Measurements from ENCODE around the gene BLOC1S5. TPM values are rescaled to one million over a fixed set of nuclear protein-coding genes. Genes with fewer than 3 reads are reported as not detected.
A peak's percentile ranks its signal among the peaks of the same experiment; 100 is the strongest.
"Not testable (repeated sequence)": the region's sequence is repeated elsewhere in the genome, so short reads cannot be mapped to it uniquely, and the experiment has no call there.

BLOC1S5 gene
- total RNA-seq, 1 experiment from 2014 or later, result 11.2 TPM

- DNase-seq (ENCODE audit: extremely low read depth, low read depth), result no peak
These were observed 16.5 kb downstream of the BLOC1S5 start for GRCh38 chr6:8047541-8048292.

DNA sequence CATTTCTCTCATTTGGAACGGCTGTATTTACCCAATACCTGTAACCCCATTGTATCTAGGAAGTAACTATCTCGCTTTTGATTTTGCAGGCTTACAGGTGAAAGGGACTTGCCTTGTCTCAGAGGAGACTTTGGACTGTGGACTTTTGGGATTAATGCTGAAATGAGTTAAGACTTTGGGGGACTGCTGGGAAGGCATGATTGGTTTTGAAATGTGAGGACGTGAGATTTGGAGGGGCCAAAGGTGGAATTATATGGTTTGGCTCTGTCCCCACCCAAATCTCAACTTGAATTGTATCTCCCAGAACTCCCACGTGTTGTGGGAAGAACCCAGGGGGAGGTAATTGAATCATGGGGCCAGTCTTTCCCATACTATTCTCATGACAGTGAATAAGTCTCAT, 18.4 kb downstream of the BLOC1S5 start:
- not testable (repeated sequence) for DNase-seq (ENCODE audit: extremely low read depth, low read depth)

- DNase-seq (ENCODE audit: extremely low read depth, low read depth), result no peak
These were observed 21.0 kb downstream of the BLOC1S5 start for GRCh38 chr6:8043221-8043620.

DNA sequence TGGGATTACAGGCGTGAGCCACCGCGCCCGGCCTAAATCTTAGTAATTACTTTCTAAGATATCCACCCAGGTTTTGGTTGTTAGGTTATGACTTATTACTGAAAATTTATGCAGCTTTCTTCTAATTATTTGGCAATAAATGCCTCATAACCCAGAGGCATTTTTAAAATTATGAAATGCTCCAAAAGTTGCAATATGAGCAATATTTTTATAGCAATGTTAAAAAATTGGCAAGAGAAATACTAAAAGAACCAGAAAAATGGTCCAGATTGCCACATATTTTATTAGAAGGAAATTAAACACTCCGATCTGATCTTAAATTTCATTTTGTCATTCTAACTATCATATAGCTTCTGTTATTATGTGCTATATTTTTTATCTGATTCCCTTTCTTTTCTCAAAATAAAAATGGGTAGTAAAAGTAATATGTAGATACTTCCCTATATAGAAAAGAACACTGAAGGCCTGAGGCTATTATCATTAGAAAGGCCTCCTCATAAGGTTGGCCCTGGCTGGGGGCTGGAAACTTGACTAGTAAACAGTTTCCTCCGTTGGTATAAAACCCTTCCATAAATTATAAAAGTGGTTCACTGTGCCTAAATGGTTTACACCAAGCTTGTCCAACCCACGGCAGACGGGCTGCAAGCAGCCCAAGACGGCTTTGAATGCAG, 22.1 kb downstream of the BLOC1S5 start:
- DNase-seq (ENCODE audit: extremely low read depth, low read depth), result no peak

DNA sequence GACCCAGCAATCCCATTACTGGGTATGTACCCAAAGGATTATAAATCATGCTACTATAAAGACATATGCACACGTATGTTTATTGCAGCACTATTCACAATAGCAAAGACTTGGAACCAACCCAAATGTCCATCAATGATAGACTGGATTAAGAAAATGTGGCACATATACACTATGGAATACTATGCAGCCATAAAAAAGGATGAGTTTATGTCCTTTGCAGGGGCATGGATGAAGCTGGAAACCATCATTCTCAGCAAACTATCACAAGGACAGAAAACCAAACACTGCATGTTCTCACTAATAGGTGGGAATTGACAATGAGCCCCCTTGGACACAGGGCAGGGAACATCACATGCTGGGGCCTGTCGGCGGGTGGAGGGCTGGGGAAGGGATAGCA, 30.1 kb downstream of the BLOC1S5 start:
- DNase-seq (ENCODE audit: extremely low read depth, low read depth), result not testable (repeated sequence)

GRCh38 chr6:8030920-8031319, 33.3 kb downstream of the BLOC1S5 start:
- no peak for DNase-seq (ENCODE audit: extremely low read depth, low read depth)

GRCh38 chr6:8029243-8029870, 34.8 kb downstream of the BLOC1S5 start:
- no peak for DNase-seq (ENCODE audit: extremely low read depth, low read depth)

GRCh38 chr6:8027965-8028651, 36.1 kb downstream of the BLOC1S5 start:
- DNase-seq (ENCODE audit: extremely low read depth, low read depth), result no peak

DNA sequence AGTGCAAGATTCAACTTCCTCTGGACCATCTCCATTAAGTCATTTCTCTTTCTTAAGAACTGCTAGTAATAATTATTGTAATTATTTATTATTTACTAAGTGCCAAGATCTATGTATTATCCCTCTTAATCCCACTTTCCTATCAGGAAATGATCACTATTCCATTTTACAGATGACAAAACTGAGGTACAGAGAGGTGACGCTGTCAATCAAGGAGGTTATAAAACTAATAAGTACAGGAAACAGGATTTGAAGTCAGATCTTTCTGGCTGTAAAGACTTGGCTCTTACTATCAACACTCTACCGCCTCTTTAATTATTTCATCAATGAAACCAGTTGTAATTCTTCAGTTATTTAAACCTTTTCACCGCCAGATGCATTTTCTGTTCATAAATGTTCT, 37.4 kb downstream of the BLOC1S5 start:
- no peak for DNase-seq (ENCODE audit: extremely low read depth, low read depth)

- DNase-seq (ENCODE audit: extremely low read depth, low read depth), result no peak
These were observed 39.0 kb downstream of the BLOC1S5 start for GRCh38 chr6:8025191-8025590.

GRCh38 chr6:8023638-8024037, 40.6 kb downstream of the BLOC1S5 start:
- no peak for DNase-seq (ENCODE audit: extremely low read depth, low read depth)

DNA sequence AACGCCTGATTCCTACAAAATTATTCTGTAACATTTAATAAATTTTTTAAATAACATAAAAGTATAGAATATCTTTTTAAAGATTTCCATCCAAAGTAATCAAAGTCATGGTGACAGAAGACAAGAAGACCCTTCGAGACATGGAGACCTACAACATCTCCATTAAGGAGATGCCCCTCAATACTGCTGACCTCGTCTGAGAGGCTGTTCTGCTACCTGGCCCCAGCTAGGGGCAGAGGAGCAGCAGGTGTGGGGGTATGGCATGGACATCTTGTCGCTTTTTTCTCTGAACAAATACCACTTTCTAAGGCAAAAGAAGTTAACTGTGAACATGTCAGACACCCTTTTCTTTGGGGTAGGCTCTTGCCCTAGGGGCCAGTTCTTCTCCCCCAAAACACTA, 44.1 kb downstream of the BLOC1S5 start:
- no peak for DNase-seq (ENCODE audit: extremely low read depth, low read depth)

DNA sequence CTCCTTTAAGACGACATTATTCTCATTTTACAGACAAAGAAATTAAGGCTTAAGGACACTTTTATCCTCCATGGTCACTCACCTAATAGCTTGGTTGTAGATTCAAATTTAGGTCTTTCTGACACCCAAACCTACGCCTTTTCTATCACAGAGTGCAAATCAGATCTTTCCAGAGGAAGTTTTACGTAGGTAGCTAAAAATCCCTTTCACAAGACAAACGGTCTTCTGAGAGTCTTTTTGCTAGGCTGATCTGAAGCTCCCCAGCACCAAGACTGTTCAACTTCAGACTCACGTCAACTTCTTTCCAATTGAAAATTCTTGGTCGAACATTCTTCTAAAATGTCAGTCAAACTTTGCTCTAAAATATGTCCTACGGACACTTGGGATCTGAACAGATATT, 46.5 kb downstream of the BLOC1S5 start:
- DNase-seq (ENCODE audit: extremely low read depth, low read depth), result no peak

GRCh38 chr6:8017276-8017701, 46.9 kb downstream of the BLOC1S5 start:
- no peak for DNase-seq (ENCODE audit: extremely low read depth, low read depth)

GRCh38 chr6:8014947-8015346, 49.2 kb downstream of the BLOC1S5 start:
- DNase-seq (ENCODE audit: extremely low read depth, low read depth), result no peak

DNA sequence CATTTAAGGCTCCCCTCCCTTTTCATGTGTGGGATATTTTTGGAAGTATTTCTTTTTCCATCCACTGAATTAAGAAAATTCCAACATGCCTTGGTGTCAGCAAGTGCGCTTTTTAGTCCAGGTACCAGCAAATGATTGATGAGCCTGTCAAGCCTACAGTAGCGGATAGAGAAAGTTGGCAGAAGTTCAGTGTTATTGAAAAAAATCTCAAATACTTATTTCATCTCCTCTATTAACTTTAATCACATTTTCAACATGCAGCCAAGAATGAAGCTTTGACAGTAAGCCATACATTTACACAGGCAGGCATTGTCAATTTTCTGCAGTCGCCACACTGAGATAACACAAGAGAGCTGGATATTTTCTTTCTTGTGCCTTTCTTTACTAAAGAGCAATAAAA, 50.4 kb downstream of the BLOC1S5 start:
- DNase-seq (ENCODE audit: extremely low read depth, low read depth), result no peak

DNA sequence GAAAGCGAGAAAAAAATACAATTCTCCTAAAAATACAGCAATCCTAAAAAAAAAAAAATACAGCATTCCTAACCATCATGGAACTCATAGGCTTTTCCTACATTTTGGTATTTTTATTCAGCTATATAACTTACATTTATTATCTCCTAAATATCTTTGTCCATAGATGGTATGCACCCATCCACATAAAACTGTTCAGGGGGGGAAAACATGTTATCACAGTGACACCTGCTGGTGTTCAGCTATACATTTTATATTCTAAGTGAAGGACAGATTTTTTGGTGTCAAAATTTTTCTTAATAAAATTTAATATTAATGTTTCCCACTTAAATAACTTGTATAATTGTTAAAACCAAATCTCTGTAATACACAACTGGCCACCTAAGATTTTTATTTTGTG, 58.0 kb downstream of the BLOC1S5 start:
- DNase-seq (ENCODE audit: extremely low read depth, low read depth), result peak; percentile 30

DNA sequence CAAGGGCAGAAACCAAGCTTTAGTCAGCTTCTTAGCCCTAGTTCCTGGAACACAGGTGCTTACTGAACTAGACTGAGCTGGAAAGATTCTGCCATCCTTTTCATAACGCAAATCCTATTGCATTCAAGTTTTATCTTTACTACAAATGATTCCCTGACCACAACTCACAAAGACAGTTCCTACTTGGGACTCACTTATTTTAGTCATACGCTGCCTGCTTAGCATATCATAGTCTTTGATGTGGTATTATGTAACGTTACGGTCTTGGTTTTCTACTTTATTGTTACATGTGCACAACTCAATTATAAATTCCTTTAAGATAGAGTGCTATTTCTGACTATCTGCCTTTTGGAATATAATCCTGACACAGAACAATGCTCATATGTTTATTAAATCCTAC, 59.1 kb downstream of the BLOC1S5 start:
- no peak for DNase-seq (ENCODE audit: extremely low read depth, low read depth)

DNA sequence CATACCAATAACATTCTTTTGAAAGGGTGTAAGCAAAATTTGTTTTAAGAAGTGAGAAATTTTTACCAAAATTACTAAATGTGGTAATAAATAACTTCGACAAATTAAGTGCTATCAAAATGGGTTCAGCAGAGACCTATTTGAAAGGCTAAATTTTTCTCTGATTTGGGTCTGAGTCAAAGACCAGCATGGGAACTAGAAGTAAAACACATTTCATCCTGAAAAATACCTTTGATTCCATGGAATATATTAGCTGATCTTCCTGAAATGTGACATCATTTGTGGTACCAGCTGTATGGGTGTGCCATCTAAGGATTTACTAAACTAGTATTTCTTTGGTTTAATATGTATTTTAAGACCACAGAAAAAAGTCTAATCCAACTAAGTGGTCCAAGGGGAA, 63.6 kb downstream of the BLOC1S5 start:
- DNase-seq (ENCODE audit: extremely low read depth, low read depth), result no peak

- no peak for DNase-seq (ENCODE audit: extremely low read depth, low read depth)
These were observed 64.0 kb downstream of the BLOC1S5 start for GRCh38 chr6:8000188-8000596.

GRCh38 chr6:7999201-7999600, 65.0 kb downstream of the BLOC1S5 start:
- no peak for DNase-seq (ENCODE audit: extremely low read depth, low read depth)

All from NCI-H460 (cell line).